PC-3 (cell line): Measurements from ENCODE around the gene KRT6A. TPM values are rescaled to one million over a fixed set of nuclear protein-coding genes. Genes with fewer than 3 reads are reported as not detected.
A peak's percentile ranks its signal among the peaks of the same experiment; 100 is the strongest.

Source experiments
- ATAC-seq: fragments of 200-7000 bp; cut with Tn5 transposase; 2 replicates; pipeline ENCODE4 v1.9.1; 2020; ENCODE audit warnings: mild to moderate bottlenecking, moderate library complexity
- BruUV-seq: library from RNA; stranded (reverse); fragments of 400-500 nt; replicated peaks from 2 replicates; lab custom pipeline; 2021; lab: Mats Ljungman, UMichigan
- CTCF ChIA-PET: fragments of 300-600 bp; sonication (Branson Sonifier 250); formaldehyde crosslinking; loops from one replicate; lab custom pipeline; 2022; ENCODE audit warnings: antibody characterized with exemption; lab: Charles Lee
- POLR2A ChIA-PET: fragments of 300-600 bp; sonication (Branson Sonifier 250); formaldehyde crosslinking; loops from one replicate; lab custom pipeline; 2022; ENCODE audit warnings: antibody characterized with exemption; ENCODE audit not compliant: unreplicated experiment; lab: Charles Lee
- DNase-seq: peaks from one replicate; pipeline ENCODE4 v3.0.0-alpha.2; 2015
- H2AFZ ChIP-seq: fragments of 300-600 bp; sonication (generic); 2 replicates; pipeline ENCODE4 v1.6.0; 2016; ENCODE audit warnings: antibody characterized with exemption, low read length
- H3F3A ChIP-seq: fragments of 300-600 bp; sonication (generic); one replicate; pipeline ENCODE4 v1.6.0; 2017; ENCODE audit warnings: antibody characterized with exemption, low read length, control low read depth, mild to moderate bottlenecking; ENCODE audit not compliant: unreplicated experiment
- H3K27ac ChIP-seq: fragments of 300-600 bp; sonication (generic); 2 replicates; pipeline ENCODE4 v1.5.1; 2016; ENCODE audit warnings: mild to moderate bottlenecking, low read length
- H3K27me3 ChIP-seq: fragments of 300-600 bp; sonication (generic); 2 replicates; pipeline ENCODE4 v1.6.1; 2016; ENCODE audit warnings: low read length, mixed read lengths
- H3K36me3 ChIP-seq: fragments of 300-600 bp; sonication (generic); 2 replicates; pipeline ENCODE4 v1.6.1; 2016; ENCODE audit warnings: low read depth, mixed run types, low read length, mixed read lengths
- H3K4me1 ChIP-seq: fragments of 300-600 bp; sonication (generic); 2 replicates; pipeline ENCODE4 v1.5.1; 2016; ENCODE audit warnings: low read length; ENCODE audit not compliant: insufficient read depth
- H3K4me2 ChIP-seq: fragments of 300-600 bp; sonication (generic); 2 replicates; pipeline ENCODE4 v1.6.0; 2016; ENCODE audit warnings: low read length
- H3K4me3 ChIP-seq: fragments of 300-600 bp; sonication (generic); 2 replicates; pipeline ENCODE4 v1.5.1; 2016; ENCODE audit warnings: mild to moderate bottlenecking, low read length, mixed read lengths
- H3K79me2 ChIP-seq: fragments of 300-600 bp; sonication (generic); 2 replicates; pipeline ENCODE4 v1.6.1; 2017; ENCODE audit warnings: low read length, mixed read lengths
- H3K9ac ChIP-seq: fragments of 300-600 bp; sonication (generic); 2 replicates; pipeline ENCODE4 v1.6.0; 2016; ENCODE audit warnings: mild to moderate bottlenecking, low read length
- H3K9me2 ChIP-seq: fragments of 300-600 bp; sonication (generic); replicated peaks from 2 replicates; pipeline ENCODE4 v1.6.1; 2016; ENCODE audit warnings: mixed run types, low read length, mixed read lengths
- H3K9me3 ChIP-seq: fragments of 300-600 bp; sonication (generic); 2 replicates; pipeline ENCODE4 v1.6.1; 2016; ENCODE audit warnings: low read length, mixed read lengths
- H4K20me1 ChIP-seq: fragments of 300-600 bp; sonication (generic); 2 replicates; pipeline ENCODE4 v1.6.1; 2016; ENCODE audit warnings: low read length, mixed read lengths
- EZH2 ChIP-seq: fragments of 300-600 bp; sonication (generic); IDR thresholded peaks from one replicate; pipeline ENCODE4 v1.6.1; 2017; ENCODE audit warnings: antibody characterized with exemption, mild to moderate bottlenecking, low read length; ENCODE audit not compliant: unreplicated experiment
- EZH2phosphoT487 ChIP-seq: fragments of 300-600 bp; sonication (generic); IDR thresholded peaks from 2 replicates; pipeline ENCODE4 v1.6.1; 2018; ENCODE audit warnings: mild to moderate bottlenecking, antibody characterized with exemption, low read length, borderline replicate concordance
- intact Hi-C: fragments of 100-400 bp; cut with micrococcal nuclease; formaldehyde crosslinking; loops from 2 replicates; pipeline ENCODE4 v1.9.0; 2023
- total RNA-seq: library from RNA; depleted of rRNA; stranded (reverse); fragments of >200 nt; gene quantifications from 2 replicates; pipeline ENCODE4 v1.2.3, GENCODE V29; 2014
- TF ChIP-seq, protein P1 (sequence below): fragments of 300-600 bp; sonication (generic); conservative IDR thresholded peaks from 2 replicates; pipeline ENCODE4 v1.5.1; 2017; ENCODE audit warnings: antibody characterized with exemption, low read depth, mild to moderate bottlenecking, low read length

Gene KRT6A
- total RNA-seq, 1 experiment from 2014 or later = 46.3 TPM

DNA sequence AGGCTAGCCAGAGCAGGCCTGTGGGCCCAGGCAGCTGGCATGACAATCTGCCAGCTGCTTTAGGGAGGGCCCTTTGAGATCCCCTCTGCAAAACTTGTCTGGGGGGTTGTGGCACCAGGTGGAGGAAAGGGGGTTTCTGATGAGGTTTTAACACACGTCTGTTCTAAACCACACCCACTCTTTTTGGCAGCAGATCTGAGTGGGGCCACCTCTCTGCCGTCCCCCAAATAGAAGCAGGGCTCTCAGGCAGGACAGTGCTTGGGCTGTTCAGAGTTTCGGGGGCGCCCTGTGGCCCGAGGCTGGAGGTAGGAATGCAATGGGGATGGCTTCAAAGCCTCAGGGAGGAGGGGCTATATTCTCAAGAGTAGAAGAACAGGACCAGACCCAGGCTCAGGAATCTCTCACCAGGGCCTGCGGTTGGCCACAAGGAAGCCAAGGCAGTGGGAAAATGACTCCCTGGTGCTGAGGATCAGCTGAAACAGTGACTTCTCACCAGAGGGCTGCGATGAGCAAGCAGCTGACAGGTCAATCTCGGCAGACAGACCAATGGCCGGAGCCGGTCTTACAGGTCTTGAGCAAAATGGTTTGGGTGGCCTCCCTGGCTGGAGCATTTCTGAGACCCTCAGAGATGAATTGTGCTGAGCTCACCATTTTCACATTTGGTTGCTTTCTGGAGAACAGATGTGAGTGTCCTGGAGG, 28.7 kb upstream of the KRT6A start:
- H3K9me2 ChIP-seq = no peaks in the 10 kb centered on the region
- no peaks in the 10 kb centered on the region for H4K20me1 ChIP-seq
- ChIA-PET POLR2A (no interaction called here), CTCF (no interaction called here)
- H3K4me2 ChIP-seq = peak overlapping the region; percentile 42; the same call in 1 of the 2 replicates
- ATAC-seq (no peak), DNase-seq (peak; percentile 30)
- intact Hi-C loops = no loop called here
- H3K79me2 ChIP-seq = no peaks in the 10 kb centered on the region
- H3K36me3 ChIP-seq = no peaks in the 10 kb centered on the region
- H3K27ac ChIP-seq = no peak overlapping the region
- no peak overlapping the region for H2AFZ ChIP-seq
- TF ChIP-seq EZH2 = no peak
- TF ChIP-seq EZH2phosphoT487 = no peak
- TF ChIP-seq, protein P1, sequence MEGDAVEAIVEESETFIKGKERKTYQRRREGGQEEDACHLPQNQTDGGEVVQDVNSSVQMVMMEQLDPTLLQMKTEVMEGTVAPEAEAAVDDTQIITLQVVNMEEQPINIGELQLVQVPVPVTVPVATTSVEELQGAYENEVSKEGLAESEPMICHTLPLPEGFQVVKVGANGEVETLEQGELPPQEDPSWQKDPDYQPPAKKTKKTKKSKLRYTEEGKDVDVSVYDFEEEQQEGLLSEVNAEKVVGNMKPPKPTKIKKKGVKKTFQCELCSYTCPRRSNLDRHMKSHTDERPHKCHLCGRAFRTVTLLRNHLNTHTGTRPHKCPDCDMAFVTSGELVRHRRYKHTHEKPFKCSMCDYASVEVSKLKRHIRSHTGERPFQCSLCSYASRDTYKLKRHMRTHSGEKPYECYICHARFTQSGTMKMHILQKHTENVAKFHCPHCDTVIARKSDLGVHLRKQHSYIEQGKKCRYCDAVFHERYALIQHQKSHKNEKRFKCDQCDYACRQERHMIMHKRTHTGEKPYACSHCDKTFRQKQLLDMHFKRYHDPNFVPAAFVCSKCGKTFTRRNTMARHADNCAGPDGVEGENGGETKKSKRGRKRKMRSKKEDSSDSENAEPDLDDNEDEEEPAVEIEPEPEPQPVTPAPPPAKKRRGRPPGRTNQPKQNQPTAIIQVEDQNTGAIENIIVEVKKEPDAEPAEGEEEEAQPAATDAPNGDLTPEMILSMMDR = no peak
- no peaks in the 10 kb centered on the region for H3K9me3 ChIP-seq
- H3K9ac ChIP-seq = no peak overlapping the region
- H3K4me3 ChIP-seq = no peak overlapping the region
- no peaks in the 10 kb centered on the region for H3K27me3 ChIP-seq
- peaks cover 15% of the 10 kb centered on the region for H3K4me1 ChIP-seq
- BruUV-seq = no TSS peak
- no peaks in the 10 kb centered on the region for H3F3A ChIP-seq

DNA sequence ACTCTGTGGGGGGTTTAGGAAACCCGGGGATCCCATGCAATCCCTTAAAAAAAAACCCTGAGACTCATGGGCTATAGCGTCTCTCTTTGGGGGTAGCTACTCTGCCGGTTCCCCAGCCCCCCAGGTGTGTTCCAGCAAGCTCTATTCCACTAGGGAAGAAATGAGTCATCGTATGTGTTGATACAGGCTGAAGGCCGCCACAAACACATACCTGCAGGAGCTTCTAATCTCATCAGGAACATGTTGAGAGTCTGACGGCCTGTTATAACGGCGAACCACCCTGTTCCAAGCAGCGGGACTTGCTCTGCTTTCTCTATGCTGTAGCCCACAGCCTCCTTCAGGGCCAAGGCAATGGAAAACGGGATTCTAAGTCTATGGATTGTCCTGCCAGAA, 28.1 kb upstream of the KRT6A start:
- H3K27ac ChIP-seq = no peak overlapping the region
- no peak overlapping the region for H2AFZ ChIP-seq
- DNase-seq (peak; percentile 52), ATAC-seq (no peak)
- H3K27me3 ChIP-seq = no peaks in the 10 kb centered on the region
- ChIA-PET POLR2A (no interaction called here), CTCF (no interaction called here)
- H3K4me3 ChIP-seq = no peak overlapping the region
- H3K9me2 ChIP-seq = no peaks in the 10 kb centered on the region
- peaks cover 20% of the 10 kb centered on the region for H3K4me1 ChIP-seq
- H3K4me2 ChIP-seq = peak overlapping the region; percentile 42; the same call in 1 of the 2 replicates
- BruUV-seq = no TSS peak
- intact Hi-C loops = no loop called here
- H3K9ac ChIP-seq = no peak overlapping the region
- no peaks in the 10 kb centered on the region for H3K9me3 ChIP-seq
- no peaks in the 10 kb centered on the region for H3K79me2 ChIP-seq
- H3F3A ChIP-seq = no peaks in the 10 kb centered on the region
- H4K20me1 ChIP-seq = no peaks in the 10 kb centered on the region
- no peaks in the 10 kb centered on the region for H3K36me3 ChIP-seq
- TF ChIP-seq, protein P1 = no peak
- TF ChIP-seq EZH2phosphoT487 (no peak), EZH2 (no peak)
